GM12872 (cell line): ENCODE results near the gene STUB1.

Experiments
- TF ChIP-seq, protein P1 (sequence below): IDR thresholded peaks from 3 replicates; pipeline ENCODE4 v1.5.1; 2011; ENCODE audit warnings: low read depth, mild to moderate bottlenecking, low read length, moderate library complexity; ENCODE audit not compliant: insufficient read depth

STUB1 gene

DNA sequence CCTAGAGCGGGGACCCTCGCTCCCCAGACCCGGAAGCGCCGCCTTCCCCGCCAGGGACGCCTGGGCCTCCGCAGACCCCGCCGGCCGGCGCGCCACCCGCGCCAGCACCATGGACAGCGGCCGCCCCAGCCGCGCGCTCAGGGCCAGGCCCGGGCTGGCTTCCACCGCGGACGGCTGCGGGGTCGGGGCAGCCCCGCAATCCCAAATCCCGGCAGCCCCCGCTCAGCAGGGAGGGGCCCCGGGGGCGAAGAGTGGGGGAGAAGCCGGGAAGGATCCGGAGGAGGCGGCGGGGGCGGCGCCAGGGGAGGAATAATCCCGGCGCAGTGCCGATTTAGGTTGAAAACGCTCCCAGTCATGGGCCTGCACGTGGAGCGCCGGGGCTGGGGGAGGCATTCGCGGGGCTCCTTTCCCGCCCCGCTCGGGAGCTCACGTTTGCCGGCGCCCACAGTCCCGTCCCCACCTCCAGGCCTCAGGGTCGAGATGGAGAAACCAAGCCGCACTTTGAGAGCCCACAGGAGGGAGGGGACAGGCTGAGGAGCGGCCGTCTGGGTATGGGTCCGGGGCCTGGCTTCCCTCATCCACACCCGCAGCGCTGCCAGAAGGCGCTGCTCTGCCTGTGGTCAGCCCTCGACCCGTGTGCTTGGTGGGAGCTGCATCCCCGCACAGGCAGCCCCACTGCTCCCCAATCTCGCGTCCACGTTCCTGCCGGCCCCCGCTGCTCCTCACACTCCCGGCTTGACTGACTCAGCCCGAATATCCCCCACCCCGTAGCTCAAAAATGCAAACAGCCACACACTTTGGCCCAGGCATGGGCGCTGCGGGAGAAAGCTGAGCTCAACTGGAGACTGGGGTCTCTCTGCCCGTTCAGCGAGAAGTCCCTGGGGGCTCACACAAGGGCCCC lies 20.7 kb downstream of the STUB1 start:
- TF ChIP-seq, protein P1, sequence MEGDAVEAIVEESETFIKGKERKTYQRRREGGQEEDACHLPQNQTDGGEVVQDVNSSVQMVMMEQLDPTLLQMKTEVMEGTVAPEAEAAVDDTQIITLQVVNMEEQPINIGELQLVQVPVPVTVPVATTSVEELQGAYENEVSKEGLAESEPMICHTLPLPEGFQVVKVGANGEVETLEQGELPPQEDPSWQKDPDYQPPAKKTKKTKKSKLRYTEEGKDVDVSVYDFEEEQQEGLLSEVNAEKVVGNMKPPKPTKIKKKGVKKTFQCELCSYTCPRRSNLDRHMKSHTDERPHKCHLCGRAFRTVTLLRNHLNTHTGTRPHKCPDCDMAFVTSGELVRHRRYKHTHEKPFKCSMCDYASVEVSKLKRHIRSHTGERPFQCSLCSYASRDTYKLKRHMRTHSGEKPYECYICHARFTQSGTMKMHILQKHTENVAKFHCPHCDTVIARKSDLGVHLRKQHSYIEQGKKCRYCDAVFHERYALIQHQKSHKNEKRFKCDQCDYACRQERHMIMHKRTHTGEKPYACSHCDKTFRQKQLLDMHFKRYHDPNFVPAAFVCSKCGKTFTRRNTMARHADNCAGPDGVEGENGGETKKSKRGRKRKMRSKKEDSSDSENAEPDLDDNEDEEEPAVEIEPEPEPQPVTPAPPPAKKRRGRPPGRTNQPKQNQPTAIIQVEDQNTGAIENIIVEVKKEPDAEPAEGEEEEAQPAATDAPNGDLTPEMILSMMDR, result no peak

DNA sequence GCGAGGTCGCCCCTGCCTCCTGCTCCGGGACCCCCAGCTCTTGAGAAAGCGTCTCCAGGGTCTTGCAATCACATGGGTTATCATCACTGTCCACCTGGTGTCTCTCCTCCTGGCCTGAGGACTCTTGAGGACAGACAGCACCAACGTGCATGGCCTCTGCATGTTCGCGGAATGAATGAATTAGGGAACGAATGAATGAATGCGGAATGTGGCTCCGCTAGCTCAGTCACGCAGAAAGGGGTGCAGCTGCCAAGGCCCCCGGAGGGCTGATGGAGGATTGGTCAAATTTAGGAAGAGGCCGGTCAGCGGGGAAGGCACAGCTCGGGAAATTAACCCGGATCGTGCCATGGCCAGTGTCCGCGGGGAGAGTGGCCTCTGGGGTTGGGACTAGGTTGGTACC lies 22.1 kb downstream of the STUB1 start:
- TF ChIP-seq, protein P1, result no peak

DNA sequence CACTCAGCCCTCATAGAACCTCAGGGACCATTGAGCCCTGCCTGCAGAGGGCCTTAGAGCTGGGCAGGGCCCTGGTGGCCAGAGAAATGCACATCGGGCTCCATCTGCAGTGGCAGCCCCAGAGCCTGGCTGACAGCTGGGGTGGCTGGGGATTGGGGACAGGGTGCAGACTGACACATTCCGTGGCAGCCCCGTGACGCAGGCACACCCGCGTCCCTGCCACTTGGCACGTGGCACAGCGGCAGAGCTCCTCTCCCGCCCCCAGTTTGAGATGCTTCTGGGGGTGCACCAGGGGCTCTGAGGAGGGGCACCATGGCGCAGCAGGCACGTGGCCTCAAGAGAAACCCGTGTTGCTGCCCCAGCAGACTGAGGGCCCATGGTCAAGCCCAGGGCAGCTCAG lies 23.2 kb downstream of the STUB1 start:
- TF ChIP-seq, protein P1, result no peak

DNA sequence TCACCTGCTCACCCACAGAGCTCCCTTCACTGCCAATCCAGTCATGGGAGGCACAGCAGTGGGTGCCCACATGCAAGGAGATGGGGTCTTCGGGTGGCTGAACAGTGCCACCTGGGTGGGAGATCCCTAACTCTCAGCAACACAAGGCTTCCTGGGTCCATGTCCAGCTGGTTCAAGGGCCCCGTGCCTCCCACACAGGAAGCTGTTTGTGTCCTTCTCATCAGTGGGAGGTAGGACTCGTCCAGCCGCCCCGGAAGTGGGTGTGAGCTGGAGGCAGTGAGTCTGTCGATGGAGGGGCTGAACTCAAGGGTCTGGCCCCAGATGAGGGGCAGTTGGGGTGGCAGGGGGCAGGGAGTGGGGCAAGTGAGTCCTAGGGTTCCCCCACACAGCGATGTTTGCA lies 23.8 kb downstream of the STUB1 start:
- TF ChIP-seq, protein P1, result no peak

DNA sequence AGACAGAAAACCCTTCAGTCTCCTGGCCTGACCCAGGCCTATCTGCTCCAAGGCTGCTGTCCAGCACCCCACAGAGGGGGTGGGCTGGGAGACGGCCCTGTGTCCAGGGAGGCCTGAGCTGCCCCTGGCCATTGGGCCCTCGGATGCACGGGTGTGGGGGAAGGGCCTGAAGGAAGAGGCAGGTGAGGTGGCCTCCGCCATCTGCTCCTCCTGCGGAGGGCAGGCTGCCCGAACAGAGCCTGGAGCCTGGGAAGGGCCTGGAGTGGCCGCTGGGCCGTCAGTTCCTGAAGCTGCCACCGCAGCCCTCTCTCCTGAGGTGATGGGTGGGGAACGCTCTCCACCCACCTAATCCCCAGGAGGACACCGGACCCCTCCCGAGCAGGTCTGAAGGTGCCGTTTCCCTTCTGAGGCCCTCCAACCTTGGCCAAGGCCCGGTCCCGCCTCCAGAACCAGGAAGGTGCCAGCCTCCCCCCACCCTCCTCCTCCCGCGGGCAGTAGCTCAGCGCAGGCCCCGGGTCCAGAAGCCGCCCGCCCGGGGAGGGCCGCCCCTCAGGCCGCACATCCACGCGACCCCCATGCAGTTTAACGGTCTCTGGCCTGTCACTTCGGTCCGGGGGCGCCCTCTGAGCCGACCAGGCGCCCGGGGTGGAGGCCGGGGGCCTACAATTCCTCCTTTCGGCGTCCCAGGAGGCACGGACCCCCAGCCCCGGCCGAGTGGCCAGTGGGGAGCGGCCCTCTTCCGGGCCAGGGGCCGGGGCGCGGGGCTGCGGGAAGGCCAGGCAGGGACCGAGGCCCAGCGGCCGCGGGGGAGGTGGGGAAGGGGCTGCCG lies 24.6 kb downstream of the STUB1 start:
- TF ChIP-seq, protein P1, result no peak

DNA sequence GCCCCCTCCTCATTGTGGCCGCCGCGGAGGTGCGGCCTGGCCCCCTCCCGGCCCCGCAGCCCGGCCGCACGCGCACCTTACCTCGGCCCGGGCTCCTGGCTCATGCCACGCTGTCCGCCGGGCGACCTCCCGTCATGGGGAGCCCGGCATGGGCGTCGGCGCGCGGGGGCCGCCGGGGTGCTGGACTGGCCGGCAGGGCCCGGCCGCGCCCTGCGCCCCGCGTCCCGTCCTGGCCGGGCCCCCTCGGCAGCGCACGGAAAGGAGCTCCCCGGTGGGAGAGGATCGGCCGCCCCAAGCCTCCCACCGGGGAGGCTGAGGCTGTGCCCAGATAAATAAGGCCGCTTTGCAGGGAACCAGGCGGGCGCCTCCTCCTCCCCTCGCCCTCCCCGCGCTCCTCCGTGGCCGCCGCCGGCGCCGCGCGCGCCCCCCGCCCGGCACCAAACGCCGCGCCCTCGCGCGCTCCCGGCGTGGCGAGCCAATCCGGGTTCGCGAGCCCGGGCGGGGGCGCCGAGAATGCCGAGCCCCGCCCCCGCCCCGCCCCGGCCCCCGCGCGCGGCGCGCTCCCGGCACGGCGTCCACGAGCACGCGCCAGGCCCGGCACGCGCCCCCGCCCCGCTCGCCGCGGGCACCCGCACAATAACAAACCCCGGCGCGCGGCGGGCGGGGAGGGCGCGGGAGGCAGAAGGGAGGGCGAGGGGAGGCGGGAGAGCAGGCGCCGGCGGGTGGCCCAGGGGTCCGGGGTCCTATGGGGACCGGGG lies 25.4 kb downstream of the STUB1 start, which contains the start of gene FBXL16:
FBXL16 (minus strand) TSS at position 371 of the 758 bp plus-strand sequence. CDS start 8,396 bp downstream, outside the sequence.
- TF ChIP-seq, protein P1, result no peak
